ENCODE results near the gene PHF21B. TPM values are rescaled to one million over a fixed set of nuclear protein-coding genes. Genes with fewer than 3 reads are reported as not detected.
"Not testable (repeated sequence)": the region's sequence is repeated elsewhere in the genome, so short reads cannot be mapped to it uniquely, and the experiment has no call there.

PHF21B gene
- total RNA-seq, 1 donor from 2014 or later, result 6.7 TPM

GRCh38 chr22:44860311-44860710, 149.5 kb downstream of the PHF21B start:
- no peak for DNase-seq (ENCODE audit: low spot score)
- H3K27ac ChIP-seq, result no peak overlapping the region
- no peak for TF ChIP-seq EZH2phosphoT487 (IDR thresholded peaks at IDR 0.05)
- no peak for TF ChIP-seq EZH2 (IDR thresholded peaks at IDR 0.05)
- no peak for TF ChIP-seq CTCF (IDR thresholded peaks at IDR 0.05)
- no peaks in the 10 kb centered on the region for H3K79me2 ChIP-seq (ENCODE audit: low read depth)
- H4K20me1 ChIP-seq (ENCODE audit: low read depth), result no peaks in the 10 kb centered on the region
- no peaks in the 10 kb centered on the region for H3K36me3 ChIP-seq
- no peak overlapping the region for H3K4me2 ChIP-seq
- Mint-ChIP-seq H3K36me3 (peaks cover 9% of the 10 kb centered on the region), H3K4me1 (peaks cover 2% of the 10 kb centered on the region), H3K4me3 (peak overlapping the region; percentile 50), H3K9me3 (no peaks in the 10 kb centered on the region), H3K27ac (peak overlapping the region; percentile 79), H3K27me3 (ENCODE audit: insufficient read depth, low read depth) (peaks cover 4% of the 10 kb centered on the region)
- H3K9ac ChIP-seq, result no peak overlapping the region
- H3F3A ChIP-seq (ENCODE audit: low read depth), result no peaks in the 10 kb centered on the region
- peaks cover 3% of the 10 kb centered on the region for H3K4me1 ChIP-seq
- no peaks in the 10 kb centered on the region for H3K27me3 ChIP-seq
- H2AFZ ChIP-seq (replicated peaks), result no peak overlapping the region
- no peaks in the 10 kb centered on the region for H3K9me3 ChIP-seq (ENCODE audit: low read depth)
- no peak overlapping the region for H3K4me3 ChIP-seq

GRCh38 chr22:44859641-44860040, 150.2 kb downstream of the PHF21B start:
- no peak overlapping the region for H3K27ac Mint-ChIP-seq
- no peaks in the 10 kb centered on the region for H3K79me2 ChIP-seq (ENCODE audit: low read depth)
- no peaks in the 10 kb centered on the region for H4K20me1 ChIP-seq (ENCODE audit: low read depth)
- H3F3A ChIP-seq (ENCODE audit: low read depth), result no peaks in the 10 kb centered on the region
- no peaks in the 10 kb centered on the region for H3K9me3 Mint-ChIP-seq
- peaks cover 9% of the 10 kb centered on the region for H3K36me3 Mint-ChIP-seq
- H3K4me3 Mint-ChIP-seq, result no peak overlapping the region
- no peak overlapping the region for H3K4me3 ChIP-seq
- no peak for TF ChIP-seq EZH2phosphoT487 (IDR thresholded peaks at IDR 0.05)
- no peak for TF ChIP-seq EZH2 (IDR thresholded peaks at IDR 0.05)
- no peak for TF ChIP-seq CTCF (IDR thresholded peaks at IDR 0.05)
- no peak overlapping the region for H2AFZ ChIP-seq (replicated peaks)
- H3K9me3 ChIP-seq (ENCODE audit: low read depth), result no peaks in the 10 kb centered on the region
- H3K27me3 Mint-ChIP-seq (ENCODE audit: insufficient read depth, low read depth), result peaks cover 4% of the 10 kb centered on the region
- H3K4me1 ChIP-seq, result peaks cover 3% of the 10 kb centered on the region
- peaks cover 2% of the 10 kb centered on the region for H3K4me1 Mint-ChIP-seq
- H3K36me3 ChIP-seq, result no peaks in the 10 kb centered on the region
- H3K4me2 ChIP-seq, result no peak overlapping the region
- H3K9ac ChIP-seq, result no peak overlapping the region
- no peaks in the 10 kb centered on the region for H3K27me3 ChIP-seq
- no peak for DNase-seq (ENCODE audit: low spot score)
- H3K27ac ChIP-seq, result no peak overlapping the region

- H3K4me3 Mint-ChIP-seq; DNase-seq (ENCODE audit: low spot score); H3K9me3 ChIP-seq (ENCODE audit: low read depth); H3K4me3 ChIP-seq; H3K27me3 Mint-ChIP-seq (ENCODE audit: insufficient read depth, low read depth); H3K36me3 ChIP-seq; H3K9me3 Mint-ChIP-seq; H3K9ac ChIP-seq; H4K20me1 ChIP-seq (ENCODE audit: low read depth); H3K4me1 Mint-ChIP-seq; H2AFZ ChIP-seq (replicated peaks); H3K4me2 ChIP-seq; H3K4me1 ChIP-seq; H3K36me3 Mint-ChIP-seq; H3F3A ChIP-seq (ENCODE audit: low read depth); H3K27ac Mint-ChIP-seq; H3K27me3 ChIP-seq; H3K79me2 ChIP-seq (ENCODE audit: low read depth); H3K27ac ChIP-seq: not testable (repeated sequence)
These were observed 151.0 kb downstream of the PHF21B start for GRCh38 chr22:44858819-44859218.

GRCh38 chr22:44855855-44856254, 153.9 kb downstream of the PHF21B start:
- H3K4me3 Mint-ChIP-seq, result no peak overlapping the region
- no peak for DNase-seq (ENCODE audit: low spot score)

GRCh38 chr22:44854641-44855040, 155.2 kb downstream of the PHF21B start:
- not testable (repeated sequence) for H3K4me1 Mint-ChIP-seq; H2AFZ ChIP-seq (replicated peaks); H3K36me3 Mint-ChIP-seq; H3K79me2 ChIP-seq (ENCODE audit: low read depth); H3K27me3 Mint-ChIP-seq (ENCODE audit: insufficient read depth, low read depth); H3K4me2 ChIP-seq; H3K9me3 Mint-ChIP-seq; H3K4me3 Mint-ChIP-seq; H3K9me3 ChIP-seq (ENCODE audit: low read depth); H3F3A ChIP-seq (ENCODE audit: low read depth); H4K20me1 ChIP-seq (ENCODE audit: low read depth); H3K27ac Mint-ChIP-seq; H3K4me1 ChIP-seq; H3K27me3 ChIP-seq; H3K9ac ChIP-seq; H3K36me3 ChIP-seq; H3K27ac ChIP-seq; H3K4me3 ChIP-seq; DNase-seq (ENCODE audit: low spot score)

More at GRCh38 chr22:44855855-44856254, 153.9 kb downstream of the PHF21B start:
- Histone ChIP-seq H3F3A (ENCODE audit: low read depth) (no peaks in the 10 kb centered on the region), H3K9ac (no peak overlapping the region), H3K27ac (no peak overlapping the region), H2AFZ (replicated peaks) (no peak overlapping the region), H3K4me1 (no peaks in the 10 kb centered on the region), H3K4me3 (no peak overlapping the region), H3K36me3 (no peaks in the 10 kb centered on the region), H3K27me3 (no peaks in the 10 kb centered on the region), H3K4me2 (no peak overlapping the region), H3K9me3 (ENCODE audit: low read depth) (no peaks in the 10 kb centered on the region), H3K79me2 (ENCODE audit: low read depth) (no peaks in the 10 kb centered on the region), H4K20me1 (ENCODE audit: low read depth) (no peaks in the 10 kb centered on the region)
- Mint-ChIP-seq H3K27me3 (ENCODE audit: insufficient read depth, low read depth) (peaks cover 3% of the 10 kb centered on the region), H3K27ac (no peak overlapping the region), H3K4me1 (peaks cover 2% of the 10 kb centered on the region), H3K9me3 (peaks cover 2% of the 10 kb centered on the region), H3K36me3 (peaks cover 6% of the 10 kb centered on the region)
- TF ChIP-seq EZH2phosphoT487 (IDR thresholded peaks at IDR 0.05) (no peak), CTCF (IDR thresholded peaks at IDR 0.05) (no peak), EZH2 (IDR thresholded peaks at IDR 0.05) (no peak)

Measured in neural progenitor cell (in vitro differentiated cells).